Activated naive CD4-positive, alpha-beta T cell treated with anti-CD3 and anti-CD28 coated beads, Interleukin-2, amount 50 U/mL, for 24 hours (primary cell): ENCODE measurements around the gene MRPS17.
A peak's percentile ranks its signal among the peaks of the same experiment; 100 is the strongest.

ENCODE experiments used
- H3K27ac Mint-ChIP-seq: one replicate; pipeline ENCODE4 v1.8.0; 2021; ENCODE audit warnings: mild to moderate bottlenecking, mixed read lengths
- H3K27me3 Mint-ChIP-seq: one replicate; pipeline ENCODE4 v1.8.0; 2021; ENCODE audit warnings: mixed read lengths
- H3K36me3 Mint-ChIP-seq: one replicate; pipeline ENCODE4 v1.8.0; 2021; ENCODE audit warnings: mixed read lengths
- H3K4me1 Mint-ChIP-seq: one replicate; pipeline ENCODE4 v1.8.0; 2021; ENCODE audit warnings: mixed read lengths
- H3K4me3 Mint-ChIP-seq: one replicate; pipeline ENCODE4 v1.8.0; 2021; ENCODE audit warnings: mild to moderate bottlenecking, mixed read lengths
- H3K9me3 Mint-ChIP-seq: one replicate; pipeline ENCODE4 v1.8.0; 2021; ENCODE audit warnings: mixed read lengths

The MRPS17 gene

DNA sequence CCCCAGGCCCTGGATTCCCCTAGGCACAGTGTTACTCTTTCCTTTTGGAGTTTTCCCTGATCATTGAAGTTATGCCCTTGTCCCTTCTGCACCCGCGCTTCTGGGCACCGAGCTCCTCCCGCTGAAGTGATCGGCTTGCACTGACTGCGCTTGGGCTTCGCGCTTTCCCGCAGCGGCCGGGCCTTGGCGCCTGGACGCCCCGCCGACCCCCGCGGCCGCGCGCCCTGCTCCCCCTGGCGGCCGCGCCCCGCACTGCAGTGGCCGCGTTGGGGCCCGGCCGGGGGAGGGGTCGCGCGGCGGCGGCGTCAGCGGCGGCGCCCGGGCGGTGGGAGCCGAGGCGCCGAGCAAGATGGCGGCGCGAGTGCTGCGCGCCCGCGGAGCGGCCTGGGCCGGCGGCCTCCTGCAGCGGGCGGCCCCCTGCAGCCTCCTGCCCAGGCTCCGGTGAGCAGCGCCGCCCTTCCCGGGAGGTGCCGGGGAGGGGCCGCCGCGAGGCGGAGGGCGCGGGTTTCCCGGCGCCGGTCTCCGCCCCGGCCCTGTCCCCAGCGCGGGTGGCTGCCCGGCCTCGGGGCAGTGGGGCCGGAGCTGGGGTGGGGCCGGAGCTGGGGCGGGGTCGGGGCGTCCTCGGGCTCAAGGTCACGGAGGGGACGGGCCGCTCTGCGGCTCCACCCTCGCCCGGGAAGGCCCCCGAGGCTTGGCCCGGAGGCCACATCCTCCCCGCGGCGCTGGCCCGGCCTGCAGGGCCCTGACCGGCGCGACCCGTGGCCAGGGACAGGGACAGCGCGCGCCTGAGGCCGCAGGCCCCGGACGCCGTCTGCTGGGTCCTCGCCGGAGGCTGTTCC is 12.8 kb downstream of the MRPS17 start, which contains the start of gene NIPSNAP2:
Gene NIPSNAP2, plus strand, starts transcription at position 325 of the 839 bp plus-strand sequence. Its CDS starts 25 bp downstream, at position 350.
- no peaks in the 10 kb centered on the region for H3K27me3 Mint-ChIP-seq
- H3K27ac Mint-ChIP-seq, result peak within 1 kb of the TSS; percentile 92
- H3K4me1 Mint-ChIP-seq, result peaks cover 37% of the 10 kb centered on the region
- H3K9me3 Mint-ChIP-seq, result no peaks in the 10 kb centered on the region
- peak within 1 kb of the TSS; percentile 89 for H3K4me3 Mint-ChIP-seq
- H3K36me3 Mint-ChIP-seq, result peaks cover 2% of the 10 kb centered on the region

DNA sequence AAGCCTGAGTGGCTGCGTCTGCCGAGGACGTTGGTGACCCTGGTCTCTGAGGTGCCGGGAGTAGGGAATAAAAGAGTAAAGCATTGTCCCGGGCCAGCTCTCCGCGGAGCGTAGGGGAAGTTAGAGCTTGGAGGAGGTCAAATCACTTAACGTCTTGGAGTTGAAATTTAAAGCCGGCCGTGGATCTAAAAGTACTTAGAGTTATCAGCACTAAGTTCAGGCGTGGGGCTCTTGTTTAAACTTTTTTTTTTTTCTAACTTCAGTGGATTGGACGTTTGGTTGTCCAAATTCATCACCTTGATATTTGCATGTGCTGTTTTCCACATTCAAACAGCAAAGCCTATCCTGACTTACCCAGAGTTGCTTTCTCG is 13.4 kb downstream of the MRPS17 start:
- Mint-ChIP-seq H3K9me3 (no peaks in the 10 kb centered on the region), H3K27me3 (no peaks in the 10 kb centered on the region), H3K27ac (peak overlapping the region; percentile 92), H3K4me1 (peaks cover 41% of the 10 kb centered on the region), H3K4me3 (peak overlapping the region; percentile 89), H3K36me3 (peaks cover 4% of the 10 kb centered on the region)

DNA sequence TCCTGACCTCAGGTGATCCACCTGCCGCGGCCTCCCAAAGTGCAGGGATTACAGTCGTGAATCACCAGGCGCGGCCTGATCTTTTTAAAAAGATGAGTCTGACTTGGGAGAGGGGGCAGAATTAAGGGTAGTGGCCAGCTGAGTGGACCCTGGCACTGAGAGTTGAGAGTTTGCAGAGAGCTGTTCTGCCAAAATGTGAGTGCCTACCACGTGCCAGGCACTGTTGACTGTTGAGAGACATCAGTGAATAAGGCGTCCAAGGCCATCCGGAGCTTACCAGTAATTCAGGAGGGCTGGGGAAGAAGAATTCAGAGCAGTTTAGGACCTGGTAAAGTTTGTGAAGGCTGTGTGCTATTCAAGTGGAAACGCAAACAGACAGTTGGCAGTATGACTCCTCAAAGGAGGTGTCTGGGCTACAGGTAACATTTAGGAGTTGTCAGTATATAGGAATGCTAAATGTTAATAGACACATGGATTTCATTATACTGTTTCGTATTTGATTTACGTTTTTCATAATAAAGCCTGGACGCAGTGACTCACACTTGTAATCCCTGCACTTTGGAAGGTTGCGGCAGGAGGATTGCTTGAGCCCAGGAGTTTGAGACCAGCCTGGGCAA is 14.2 kb downstream of the MRPS17 start:
- Mint-ChIP-seq H3K36me3 (peaks cover 4% of the 10 kb centered on the region), H3K4me1 (peaks cover 46% of the 10 kb centered on the region), H3K27me3 (no peaks in the 10 kb centered on the region), H3K27ac (no peak overlapping the region), H3K4me3 (peak overlapping the region; percentile 89), H3K9me3 (no peaks in the 10 kb centered on the region)

DNA sequence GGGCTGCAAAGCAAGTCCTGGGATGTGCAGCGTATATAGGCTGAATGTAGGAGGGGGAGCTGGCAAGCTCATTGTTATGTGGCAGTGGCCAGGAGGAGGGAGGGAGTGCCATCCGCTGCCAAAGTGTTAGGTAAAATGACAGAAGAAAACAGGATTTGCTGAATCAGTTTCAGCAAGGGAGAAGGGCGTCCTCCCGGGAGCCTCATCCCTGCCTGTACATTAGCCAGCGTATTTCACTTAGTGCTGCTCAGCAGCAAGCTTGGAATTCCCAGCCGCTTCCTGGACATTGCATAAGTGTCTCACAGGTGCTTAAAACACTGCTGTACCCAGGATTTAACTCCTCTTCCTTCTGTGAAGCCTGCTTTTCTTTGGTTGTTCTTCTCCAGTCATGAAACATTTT is 15.2 kb downstream of the MRPS17 start:
- Mint-ChIP-seq H3K36me3 (peaks cover 4% of the 10 kb centered on the region), H3K27ac (peak overlapping the region; percentile 76), H3K27me3 (no peaks in the 10 kb centered on the region), H3K9me3 (no peaks in the 10 kb centered on the region), H3K4me3 (peak overlapping the region; percentile 8), H3K4me1 (peaks cover 52% of the 10 kb centered on the region)

- Mint-ChIP-seq H3K27me3 (no peaks in the 10 kb centered on the region), H3K4me3 (no peak overlapping the region), H3K4me1 (peaks cover 40% of the 10 kb centered on the region), H3K9me3 (no peaks in the 10 kb centered on the region), H3K36me3 (peaks cover 4% of the 10 kb centered on the region), H3K27ac (no peak overlapping the region)
Measured at GRCh38 chr7:55969391-55969790, 17.7 kb downstream of the MRPS17 start.

DNA sequence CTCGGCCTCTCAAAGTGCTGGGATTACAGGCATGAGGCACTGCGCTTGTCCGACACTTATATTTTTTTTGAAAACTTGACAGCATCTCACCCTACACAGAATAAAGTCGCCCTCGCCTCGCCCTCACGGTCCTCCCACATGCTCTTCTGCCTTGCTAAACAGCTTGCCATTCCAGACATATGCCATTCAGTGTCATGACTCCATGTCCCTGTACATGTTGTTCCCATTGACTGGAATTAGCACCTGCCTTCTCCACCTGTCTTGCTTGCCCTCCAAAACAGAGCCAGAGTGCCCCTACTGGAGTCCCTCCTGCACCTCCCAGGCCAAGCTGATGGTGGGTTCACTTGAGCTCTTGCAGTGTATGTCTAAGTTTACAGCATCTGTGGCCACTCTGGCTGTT is 18.9 kb downstream of the MRPS17 start:
- no peak overlapping the region for H3K4me3 Mint-ChIP-seq
- H3K27me3 Mint-ChIP-seq, result no peaks in the 10 kb centered on the region
- peaks cover 44% of the 10 kb centered on the region for H3K4me1 Mint-ChIP-seq
- H3K36me3 Mint-ChIP-seq, result peaks cover 4% of the 10 kb centered on the region
- no peak overlapping the region for H3K27ac Mint-ChIP-seq
- H3K9me3 Mint-ChIP-seq, result no peaks in the 10 kb centered on the region

- peaks cover 4% of the 10 kb centered on the region for H3K36me3 Mint-ChIP-seq
- no peaks in the 10 kb centered on the region for H3K9me3 Mint-ChIP-seq
- H3K4me1 Mint-ChIP-seq, result peaks cover 39% of the 10 kb centered on the region
- no peaks in the 10 kb centered on the region for H3K27me3 Mint-ChIP-seq
- no peak overlapping the region for H3K4me3 Mint-ChIP-seq
- no peak overlapping the region for H3K27ac Mint-ChIP-seq
Measured at GRCh38 chr7:55970978-55971377, 19.3 kb downstream of the MRPS17 start.

DNA sequence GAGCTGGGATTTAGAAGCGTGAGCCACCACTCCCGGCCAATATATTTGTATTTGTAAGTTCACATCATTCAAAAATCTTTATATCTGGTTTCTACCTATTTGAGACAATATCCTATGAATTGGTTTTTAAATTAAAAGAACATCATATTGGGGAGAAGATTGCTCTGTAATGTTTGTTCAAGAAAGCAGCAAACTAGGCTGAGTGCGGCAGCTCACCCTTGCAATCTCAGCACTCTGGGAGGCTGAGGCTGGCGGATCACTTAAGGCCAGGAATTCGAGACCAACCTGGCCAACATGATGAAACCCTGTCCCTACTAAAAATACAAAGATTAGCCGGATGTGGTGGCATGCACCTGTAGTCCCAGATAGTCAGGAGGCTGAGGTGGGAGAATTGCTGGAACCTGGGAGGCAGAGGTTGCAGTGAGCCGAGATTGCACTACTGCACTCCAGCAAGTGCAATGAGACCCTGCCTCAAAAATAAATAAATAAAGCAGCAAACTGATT is 22.1 kb downstream of the MRPS17 start:
- Mint-ChIP-seq H3K27me3 (no peaks in the 10 kb centered on the region), H3K27ac (no peak overlapping the region), H3K4me3 (no peak overlapping the region), H3K36me3 (peaks cover 9% of the 10 kb centered on the region), H3K4me1 (peaks cover 26% of the 10 kb centered on the region), H3K9me3 (no peaks in the 10 kb centered on the region)

DNA sequence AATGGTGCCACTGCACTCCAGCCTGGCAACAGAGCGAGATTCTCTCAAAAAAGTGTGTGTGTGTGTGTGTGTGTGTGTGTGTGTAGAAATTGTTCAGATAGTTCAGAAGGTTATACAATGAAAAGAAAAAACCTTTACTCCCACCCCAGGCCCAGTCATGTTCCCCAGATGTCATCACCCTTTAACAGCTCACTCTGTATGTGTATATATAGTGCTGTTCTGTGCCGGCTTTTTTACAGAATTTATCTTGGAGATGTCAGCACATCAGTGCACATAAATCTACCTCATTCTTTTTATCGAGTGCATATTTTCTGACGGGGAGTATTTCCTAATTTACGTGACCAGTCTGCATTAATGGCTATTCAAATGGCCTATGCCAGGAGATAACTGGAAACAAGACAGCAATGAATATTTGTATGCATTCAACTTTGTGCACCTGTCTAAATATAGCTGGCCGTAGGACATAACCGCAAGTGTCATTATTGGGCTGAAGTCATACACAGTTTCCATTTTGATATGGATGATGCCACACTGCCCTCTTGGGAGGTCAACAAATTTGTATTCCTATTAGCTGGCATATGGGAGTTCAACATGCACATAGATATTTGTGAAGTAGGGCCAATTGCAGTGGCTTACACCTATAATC is 24.4 kb downstream of the MRPS17 start:
- H3K4me1 Mint-ChIP-seq, result peaks cover 8% of the 10 kb centered on the region
- no peak overlapping the region for H3K4me3 Mint-ChIP-seq
- no peak overlapping the region for H3K27ac Mint-ChIP-seq
- H3K27me3 Mint-ChIP-seq, result no peaks in the 10 kb centered on the region
- no peaks in the 10 kb centered on the region for H3K9me3 Mint-ChIP-seq
- peaks cover 15% of the 10 kb centered on the region for H3K36me3 Mint-ChIP-seq

GRCh38 chr7:55977831-55978230 is 26.2 kb downstream of the MRPS17 start:
- Mint-ChIP-seq H3K4me1 (peaks cover 4% of the 10 kb centered on the region), H3K27me3 (no peaks in the 10 kb centered on the region), H3K36me3 (peaks cover 15% of the 10 kb centered on the region), H3K4me3 (no peak overlapping the region), H3K27ac (no peak overlapping the region), H3K9me3 (no peaks in the 10 kb centered on the region)

GRCh38 chr7:55980266-55980665 is 28.6 kb downstream of the MRPS17 start:
- no peak overlapping the region for H3K27ac Mint-ChIP-seq
- no peaks in the 10 kb centered on the region for H3K9me3 Mint-ChIP-seq
- H3K4me1 Mint-ChIP-seq, result peaks cover 3% of the 10 kb centered on the region
- H3K4me3 Mint-ChIP-seq, result no peak overlapping the region
- peaks cover 15% of the 10 kb centered on the region for H3K36me3 Mint-ChIP-seq
- no peaks in the 10 kb centered on the region for H3K27me3 Mint-ChIP-seq

- no peak overlapping the region for H3K27ac Mint-ChIP-seq
- no peaks in the 10 kb centered on the region for H3K9me3 Mint-ChIP-seq
- H3K27me3 Mint-ChIP-seq, result no peaks in the 10 kb centered on the region
- H3K36me3 Mint-ChIP-seq, result peaks cover 13% of the 10 kb centered on the region
- H3K4me1 Mint-ChIP-seq, result no peaks in the 10 kb centered on the region
- no peak overlapping the region for H3K4me3 Mint-ChIP-seq
Measured at GRCh38 chr7:55983537-55983936, 31.9 kb downstream of the MRPS17 start.

- Mint-ChIP-seq H3K9me3 (no peaks in the 10 kb centered on the region), H3K27ac (no peak overlapping the region), H3K36me3 (peaks cover 13% of the 10 kb centered on the region), H3K27me3 (no peaks in the 10 kb centered on the region), H3K4me1 (no peaks in the 10 kb centered on the region), H3K4me3 (no peak overlapping the region)
Measured at GRCh38 chr7:55992346-55992745, 40.7 kb downstream of the MRPS17 start.

- Mint-ChIP-seq H3K9me3 (no peaks in the 10 kb centered on the region), H3K36me3 (peaks cover 12% of the 10 kb centered on the region), H3K4me1 (peaks cover 6% of the 10 kb centered on the region), H3K27me3 (no peaks in the 10 kb centered on the region), H3K4me3 (no peak overlapping the region), H3K27ac (no peak overlapping the region)
Measured at GRCh38 chr7:55996856-55997500, 45.3 kb downstream of the MRPS17 start.

DNA sequence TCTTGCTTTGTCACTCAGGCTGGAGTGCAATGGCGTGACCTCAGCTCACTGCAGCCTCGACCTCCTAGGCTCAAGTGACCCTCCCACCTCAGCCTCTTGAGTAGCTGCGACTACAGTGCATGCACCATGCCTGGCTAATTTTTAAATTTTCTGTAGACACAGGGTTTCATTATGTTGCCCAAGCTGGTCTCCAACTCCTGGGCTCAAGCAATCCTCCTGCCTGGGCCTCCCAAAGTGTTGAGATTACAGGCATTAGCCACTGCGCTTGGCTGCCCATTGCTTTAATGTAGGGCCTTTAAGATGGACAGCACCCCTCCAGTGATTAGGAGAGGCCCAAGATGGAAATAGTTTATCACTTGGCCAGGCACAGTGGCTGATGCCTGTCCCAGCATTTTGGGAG is 52.1 kb downstream of the MRPS17 start:
- Mint-ChIP-seq H3K27ac (no peak overlapping the region), H3K27me3 (no peaks in the 10 kb centered on the region), H3K4me1 (peaks cover 6% of the 10 kb centered on the region), H3K4me3 (no peak overlapping the region), H3K36me3 (peaks cover 2% of the 10 kb centered on the region), H3K9me3 (no peaks in the 10 kb centered on the region)
